Activated CD4-positive, alpha-beta T cell treated with anti-CD3 and anti-CD28 coated beads, Interleukin-2, amount 10 ng/mL, durations not matched to agents 7 days and 5 days (primary cell): Measurements from ENCODE around the gene TDG. TPM values are rescaled to one million over a fixed set of nuclear protein-coding genes. Genes with fewer than 3 reads are reported as not detected.

Experiments used
- CTCF ChIA-PET: fragments of 350-600 bp; sonication (Branson Sonifier 250); formaldehyde crosslinking; loops from one replicate; lab custom pipeline; 2021; ENCODE audit warnings: antibody characterized with exemption; lab: Charles Lee
- POLR2A ChIA-PET: fragments of 350-600 bp; sonication (Branson Sonifier 250); formaldehyde crosslinking; loops from one replicate; lab custom pipeline; 2021; ENCODE audit warnings: antibody characterized with exemption; lab: Charles Lee
- DNase-seq: peaks from one replicate; pipeline ENCODE4 v3.0.0-alpha.2; 2020
- H3K27ac Mint-ChIP-seq: one replicate; pipeline ENCODE4 v1.8.0; 2021; ENCODE audit warnings: mild to moderate bottlenecking, moderate library complexity, mixed read lengths
- H3K27me3 Mint-ChIP-seq: one replicate; pipeline ENCODE4 v1.8.0; 2021; ENCODE audit warnings: mixed read lengths
- H3K36me3 Mint-ChIP-seq: one replicate; pipeline ENCODE4 v1.8.0; 2021; ENCODE audit warnings: low read depth, mixed read lengths
- H3K4me1 Mint-ChIP-seq: one replicate; pipeline ENCODE4 v1.8.0; 2021; ENCODE audit warnings: mixed read lengths
- H3K4me3 Mint-ChIP-seq: one replicate; pipeline ENCODE4 v1.8.0; 2021; ENCODE audit warnings: mild to moderate bottlenecking, moderate library complexity, mixed read lengths
- H3K9me3 Mint-ChIP-seq: one replicate; pipeline ENCODE4 v1.8.0; 2021; ENCODE audit warnings: mixed read lengths
- total RNA-seq, 2 experiments: library from RNA; stranded (reverse); gene quantifications; one replicate each; pipeline ENCODE4 v1.2.3, GENCODE V29; 2021

Gene TDG
- total RNA-seq, 2 experiments from 2014 or later, result 33.2 to 35.0 TPM

DNA sequence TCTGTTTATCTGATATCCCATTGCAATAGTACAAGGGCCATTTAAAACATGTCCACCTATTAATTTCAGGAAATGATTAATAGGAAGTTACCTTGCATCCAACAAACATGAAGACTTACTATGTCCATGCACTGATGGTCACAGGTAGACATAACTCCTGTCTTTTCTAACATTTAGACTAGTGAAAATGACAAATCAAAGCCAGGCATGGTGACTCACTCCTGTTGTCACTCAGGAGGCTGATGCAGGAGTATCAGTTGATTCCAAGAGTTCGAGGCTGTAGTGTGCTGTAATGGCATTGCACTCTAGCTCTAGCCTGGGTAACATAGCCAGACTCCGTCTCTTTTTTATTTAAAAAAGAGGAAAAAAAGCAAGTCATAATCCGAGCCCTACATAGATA lies 20.7 kb upstream of the TDG start:
- H3K9me3 Mint-ChIP-seq, result no peaks in the 10 kb centered on the region
- DNase-seq, result no peak
- peaks cover 53% of the 10 kb centered on the region for H3K4me1 Mint-ChIP-seq
- no peaks in the 10 kb centered on the region for H3K27me3 Mint-ChIP-seq
- peaks cover 87% of the 10 kb centered on the region for H3K36me3 Mint-ChIP-seq
- POLR2A ChIA-PET, result no interaction called here
- H3K27ac Mint-ChIP-seq, result no peak overlapping the region
- H3K4me3 Mint-ChIP-seq, result no peak overlapping the region
- CTCF ChIA-PET, result interaction anchor here (1.8 kb wide), 1 partner anchor 10 kb away, joined by 5 read pairs; no protein-coding TSS in a partner anchor

DNA sequence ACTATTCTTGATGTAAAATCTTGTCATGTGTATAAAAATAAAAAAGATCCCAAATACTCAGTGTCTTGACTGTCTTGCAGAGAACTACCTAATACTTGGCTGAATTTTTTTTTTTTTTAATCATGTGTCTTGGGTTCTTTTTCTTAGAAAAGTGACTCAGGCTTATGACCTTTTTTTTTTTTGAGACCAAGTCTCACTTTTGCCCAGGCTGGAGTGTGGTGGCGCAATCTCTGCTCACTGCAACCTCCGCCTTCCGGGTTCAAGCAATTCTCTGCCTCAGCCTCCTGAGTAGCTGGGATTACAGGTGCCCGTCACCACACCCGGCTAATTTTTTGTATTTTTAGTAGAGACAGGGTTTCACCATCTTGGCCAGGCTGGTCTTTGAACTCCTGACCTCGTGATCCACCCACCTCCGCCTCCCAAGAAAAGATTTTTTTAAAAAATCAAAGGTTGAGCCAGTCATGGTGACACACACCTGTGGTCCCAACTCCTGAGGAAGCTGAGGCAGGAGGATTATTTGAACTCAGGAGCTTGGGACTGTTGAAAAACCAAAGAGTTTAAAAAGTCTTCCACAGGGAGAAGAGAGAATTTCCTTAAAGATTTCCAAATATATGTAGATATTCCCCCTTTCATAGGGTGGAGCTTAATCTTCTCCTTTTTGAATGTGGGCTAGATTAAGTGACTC lies 17.7 kb upstream of the TDG start:
- Mint-ChIP-seq H3K9me3 (no peaks in the 10 kb centered on the region), H3K36me3 (peaks cover 85% of the 10 kb centered on the region), H3K27ac (no peak overlapping the region), H3K4me3 (no peak overlapping the region), H3K4me1 (peaks cover 52% of the 10 kb centered on the region), H3K27me3 (no peaks in the 10 kb centered on the region)
- CTCF ChIA-PET, result interaction anchor here (1.1 to 1.7 kb wide), 2 partner anchors 12 kb away, joined by 5 to 7 read pairs; no protein-coding TSS in a partner anchor
- POLR2A ChIA-PET, result no interaction called here
- no peak for DNase-seq

DNA sequence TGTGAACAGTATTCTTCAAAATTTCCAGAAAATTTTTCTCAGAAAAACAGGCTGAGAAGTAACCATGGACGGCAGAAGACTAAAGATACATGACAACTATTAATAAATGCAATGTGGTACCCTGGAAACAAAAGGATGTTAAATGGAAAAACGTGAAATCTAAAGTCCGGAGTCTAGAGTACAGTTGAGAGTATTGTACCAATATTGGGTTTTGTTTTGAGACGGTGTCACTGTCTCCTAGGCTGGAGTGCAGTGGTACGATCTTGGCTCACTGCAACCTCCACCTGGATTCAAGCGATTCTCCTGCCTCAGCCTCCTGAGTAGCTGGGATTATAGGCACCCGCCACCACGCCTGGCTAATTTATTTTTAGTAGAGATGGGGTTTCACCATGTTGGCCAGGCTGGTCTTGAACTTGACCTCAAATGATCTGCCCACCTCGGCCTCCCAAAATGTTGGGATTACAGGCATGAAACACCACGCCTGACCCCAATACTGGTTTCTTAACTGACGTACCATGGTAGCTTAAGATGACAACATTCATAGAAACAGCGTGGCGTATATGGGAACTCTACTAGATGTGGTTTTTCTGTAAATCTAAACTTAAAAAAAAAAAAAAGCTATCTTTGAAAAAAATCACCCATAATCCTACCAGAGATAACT lies 16.8 kb upstream of the TDG start:
- Mint-ChIP-seq H3K9me3 (no peaks in the 10 kb centered on the region), H3K4me3 (no peak overlapping the region), H3K27ac (peak overlapping the region; percentile 57), H3K27me3 (no peaks in the 10 kb centered on the region), H3K4me1 (peaks cover 50% of the 10 kb centered on the region), H3K36me3 (peaks cover 84% of the 10 kb centered on the region)
- DNase-seq, result no peak
- CTCF ChIA-PET, result interaction anchor here (1.1 to 1.7 kb wide), 2 partner anchors 11 to 13 kb away, joined by 5 to 7 read pairs; no protein-coding TSS in a partner anchor
- POLR2A ChIA-PET, result interaction anchor here (0.9 kb wide), 1 partner anchor 14 kb away, joined by 4 read pairs; no protein-coding TSS in a partner anchor

DNA sequence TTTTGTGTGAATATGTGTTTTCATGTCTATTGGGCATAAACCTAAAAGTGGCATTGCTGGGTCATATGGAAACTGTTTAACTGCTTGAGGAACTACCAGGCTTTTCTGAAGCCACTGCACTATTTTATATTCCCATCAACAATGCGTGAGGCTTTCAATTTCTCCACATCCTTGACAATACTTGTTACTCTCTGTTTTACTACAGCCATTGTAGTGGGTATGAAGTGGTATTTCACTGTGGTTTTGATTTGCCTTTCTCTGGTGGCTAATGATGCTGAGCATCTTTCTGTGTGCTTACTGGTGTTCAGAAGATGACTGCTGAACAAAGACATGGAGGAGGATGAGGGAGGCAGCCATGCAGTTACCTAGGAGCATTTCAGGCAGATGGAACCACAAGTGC lies 13.2 kb upstream of the TDG start:
- H3K9me3 Mint-ChIP-seq, result no peaks in the 10 kb centered on the region
- H3K27me3 Mint-ChIP-seq, result no peaks in the 10 kb centered on the region
- peaks cover 57% of the 10 kb centered on the region for H3K4me1 Mint-ChIP-seq
- H3K27ac Mint-ChIP-seq, result no peak overlapping the region
- DNase-seq, result no peak
- peaks cover 62% of the 10 kb centered on the region for H3K36me3 Mint-ChIP-seq
- no peak overlapping the region for H3K4me3 Mint-ChIP-seq
- ChIA-PET POLR2A (no interaction called here), CTCF (interaction anchor here (0.6 to 5.0 kb wide), 3 partner anchors 13 to 73 kb away, joined by 3 to 25 read pairs (median 3); partner anchors contain the start of gene TDG)

DNA sequence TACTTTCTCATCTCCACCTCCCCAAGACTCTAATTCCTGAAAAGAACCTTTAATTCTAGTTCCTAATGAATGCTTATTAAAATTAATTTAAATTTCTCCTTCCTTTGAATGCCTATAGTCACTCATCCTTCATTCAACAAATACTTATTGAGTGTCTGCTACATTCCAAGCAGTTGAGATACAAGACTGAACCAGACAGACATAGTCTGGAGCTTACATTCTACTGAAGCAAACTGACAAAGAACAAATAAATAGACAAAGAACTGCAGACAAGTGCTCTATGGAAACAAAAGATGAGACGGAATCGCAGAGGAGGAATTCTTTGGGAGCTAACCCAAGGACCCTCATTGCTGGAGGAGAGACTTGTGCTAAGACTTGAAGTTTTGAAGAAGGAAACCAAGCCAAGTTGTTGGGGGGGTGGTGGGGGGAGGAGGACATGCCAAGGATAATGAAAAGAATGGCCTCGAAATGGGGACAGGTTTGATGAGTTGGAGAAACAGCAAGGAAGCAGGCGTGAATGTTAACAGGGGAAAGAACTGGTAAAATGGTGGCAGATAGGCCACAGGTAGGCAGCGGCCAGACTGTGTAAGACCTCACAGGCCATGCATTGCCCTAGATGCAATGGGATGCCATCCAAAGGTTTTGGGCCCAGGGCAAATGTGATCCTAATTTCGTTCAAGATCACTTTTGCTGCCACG lies 9.7 kb upstream of the TDG start:
- ChIA-PET POLR2A (interaction anchor here (1.4 kb wide), 1 partner anchor 10 kb away, joined by 7 read pairs; the partner anchor contains the start of gene TDG), CTCF (interaction anchor here (0.8 to 5.0 kb wide), 7 partner anchors 9 to 54 kb away, joined by 3 to 25 read pairs (median 5); partner anchors contain the start of gene TDG)
- peaks cover 28% of the 10 kb centered on the region for H3K36me3 Mint-ChIP-seq
- DNase-seq, result no peak
- peak overlapping the region; percentile 97 for H3K4me3 Mint-ChIP-seq
- H3K27ac Mint-ChIP-seq, result peak overlapping the region; percentile 98
- H3K27me3 Mint-ChIP-seq, result no peaks in the 10 kb centered on the region
- H3K4me1 Mint-ChIP-seq, result peaks cover 42% of the 10 kb centered on the region
- H3K9me3 Mint-ChIP-seq, result no peaks in the 10 kb centered on the region

DNA sequence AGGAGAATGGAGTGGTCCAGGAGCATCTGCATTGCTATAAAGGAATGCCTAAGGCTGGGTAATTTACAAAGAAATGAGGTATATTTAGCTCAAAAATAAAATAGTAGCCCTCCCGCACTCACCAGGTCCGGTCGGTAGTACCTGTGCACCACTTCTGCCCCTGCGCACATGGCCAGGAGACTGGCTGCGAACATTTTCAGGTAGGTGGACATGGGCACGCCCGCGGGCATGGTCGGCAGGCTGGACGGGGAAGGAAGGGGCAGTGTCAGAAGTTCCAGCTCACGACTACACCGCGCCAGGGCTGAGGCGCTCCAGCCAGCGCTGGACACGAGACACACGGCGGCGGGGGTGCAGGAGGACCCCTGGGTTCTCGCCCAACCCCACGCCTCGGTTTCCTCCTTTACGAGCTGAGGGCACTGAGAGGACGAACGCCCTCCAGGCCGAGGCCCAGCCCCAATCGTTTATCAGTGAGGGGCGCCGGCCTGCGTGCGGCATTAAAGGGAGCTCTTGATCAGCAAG lies 9.1 kb upstream of the TDG start:
- Mint-ChIP-seq H3K36me3 (peaks cover 26% of the 10 kb centered on the region), H3K9me3 (no peaks in the 10 kb centered on the region), H3K27ac (peak overlapping the region; percentile 98), H3K4me1 (peaks cover 40% of the 10 kb centered on the region), H3K4me3 (peak overlapping the region; percentile 97), H3K27me3 (no peaks in the 10 kb centered on the region)
- CTCF ChIA-PET, result interaction anchor here (0.6 to 5.0 kb wide), 8 partner anchors 9 to 108 kb away, joined by 3 to 25 read pairs (median 4); partner anchors contain the start of genes HCFC2 and TDG
- POLR2A ChIA-PET, result interaction anchor here (1.4 kb wide), 1 partner anchor 9 kb away, joined by 7 read pairs; the partner anchor contains the start of gene TDG
- no peak for DNase-seq

DNA sequence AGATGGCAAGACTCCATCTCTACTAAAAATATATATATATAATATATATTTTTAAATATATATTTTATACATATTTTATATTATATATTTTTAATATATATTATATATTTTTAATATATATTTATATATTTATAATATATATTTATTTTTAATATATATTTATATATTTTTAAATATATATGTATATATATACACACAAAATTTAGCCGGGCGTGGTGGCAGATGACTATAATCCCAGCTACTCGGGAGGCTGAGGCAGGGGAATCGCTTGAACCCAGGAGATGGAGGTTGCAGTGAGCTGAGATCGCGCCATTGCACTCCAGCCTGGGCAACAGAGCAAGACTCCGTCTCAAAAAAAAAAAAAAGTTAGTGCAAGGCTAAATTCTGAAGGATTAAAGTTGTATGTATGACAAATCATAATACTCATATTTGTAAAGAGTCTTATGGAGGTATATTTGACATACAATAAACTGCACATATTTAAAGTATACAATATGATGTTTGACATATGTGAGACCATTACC lies 7.7 kb upstream of the TDG start:
- Mint-ChIP-seq H3K27ac (peak overlapping the region; percentile 98), H3K9me3 (no peaks in the 10 kb centered on the region), H3K4me3 (peak overlapping the region; percentile 97), H3K4me1 (peaks cover 28% of the 10 kb centered on the region), H3K36me3 (peaks cover 15% of the 10 kb centered on the region), H3K27me3 (no peaks in the 10 kb centered on the region)
- POLR2A ChIA-PET, result no interaction called here
- DNase-seq, result no peak
- CTCF ChIA-PET, result no interaction called here

DNA sequence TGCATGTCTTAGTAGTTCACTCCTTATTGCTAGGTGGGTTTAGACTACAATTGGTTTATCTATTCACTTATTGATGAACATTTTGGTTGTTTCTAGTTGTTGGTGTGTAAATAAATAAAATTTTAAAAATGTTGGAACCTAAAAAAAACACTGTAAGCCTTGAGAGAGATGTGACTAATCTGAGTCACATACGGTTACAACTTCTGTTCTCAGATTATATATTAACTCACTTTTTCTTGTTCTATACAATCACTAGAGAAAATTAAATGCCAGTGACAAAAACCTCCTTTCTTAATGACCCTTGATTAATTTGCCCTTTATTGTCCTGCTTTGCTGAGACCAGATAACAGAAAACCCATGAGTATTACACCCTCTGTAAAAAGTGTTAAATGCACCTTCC lies 7.1 kb upstream of the TDG start:
- POLR2A ChIA-PET, result interaction anchor here (0.7 kb wide), 1 partner anchor 767 kb away, joined by 3 read pairs; no protein-coding TSS in a partner anchor
- no peak for DNase-seq
- no peaks in the 10 kb centered on the region for H3K9me3 Mint-ChIP-seq
- H3K27me3 Mint-ChIP-seq, result no peaks in the 10 kb centered on the region
- H3K27ac Mint-ChIP-seq, result no peak overlapping the region
- no peak overlapping the region for H3K4me3 Mint-ChIP-seq
- H3K4me1 Mint-ChIP-seq, result peaks cover 29% of the 10 kb centered on the region
- CTCF ChIA-PET, result interaction anchor here (0.8 kb wide), 1 partner anchor 29 kb away, joined by 3 read pairs; the partner anchor contains the start of gene HSP90B1
- H3K36me3 Mint-ChIP-seq, result peaks cover 11% of the 10 kb centered on the region

DNA sequence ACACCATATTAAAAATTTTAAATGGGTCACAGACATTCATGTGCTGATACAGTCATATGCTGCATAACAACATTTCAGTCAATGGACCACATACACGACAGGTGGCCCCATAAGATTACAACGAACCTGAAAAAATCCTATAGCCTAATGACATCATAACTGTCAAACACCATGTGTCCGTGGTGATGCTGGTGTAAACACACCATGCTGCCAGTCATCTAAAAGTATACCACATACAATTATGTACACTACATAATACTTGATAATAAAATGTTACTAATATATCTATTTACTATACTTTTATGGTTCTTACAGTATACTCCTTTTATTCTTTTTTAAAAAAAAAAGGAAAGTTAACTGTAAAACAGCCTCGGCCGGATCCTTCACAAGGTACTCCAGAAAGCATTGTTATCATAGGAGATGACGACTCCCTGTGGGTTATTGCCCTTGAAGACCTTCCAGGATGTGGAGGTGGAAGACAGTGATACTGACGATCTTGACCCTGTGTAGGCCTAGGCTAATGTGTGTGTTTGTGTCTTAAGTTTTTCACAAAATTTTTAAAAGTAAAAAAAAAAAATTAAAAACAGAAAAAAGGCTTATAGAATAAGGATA lies 5.0 kb upstream of the TDG start:
- POLR2A ChIA-PET, result no interaction called here
- peaks cover 2% of the 10 kb centered on the region for H3K36me3 Mint-ChIP-seq
- H3K27ac Mint-ChIP-seq, result no peak overlapping the region
- no peaks in the 10 kb centered on the region for H3K9me3 Mint-ChIP-seq
- H3K27me3 Mint-ChIP-seq, result no peaks in the 10 kb centered on the region
- peaks cover 24% of the 10 kb centered on the region for H3K4me1 Mint-ChIP-seq
- H3K4me3 Mint-ChIP-seq, result no peak overlapping the region
- CTCF ChIA-PET, result interaction anchor here (1.8 kb wide), 1 partner anchor 12 kb away, joined by 7 read pairs; no protein-coding TSS in a partner anchor
- no peak for DNase-seq

DNA sequence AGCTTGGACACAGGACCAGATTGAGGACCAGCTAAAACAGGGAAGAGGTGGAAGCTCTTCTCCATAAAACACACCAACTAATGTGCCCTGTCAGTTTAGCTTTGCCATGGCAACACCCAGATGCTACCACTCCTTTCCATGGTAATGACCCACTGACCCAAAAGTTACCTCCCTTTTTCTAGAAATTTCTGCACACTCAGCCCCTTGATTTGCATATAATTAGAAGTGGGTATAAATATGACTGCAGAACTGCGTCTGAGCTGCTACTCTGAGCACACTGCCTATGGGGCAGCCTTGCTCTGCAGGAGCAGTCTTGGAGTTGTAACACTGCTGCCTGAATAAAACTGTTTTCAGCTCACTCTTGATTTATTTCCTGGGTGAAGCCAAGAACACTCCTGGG lies 3.2 kb upstream of the TDG start:
- no peaks in the 10 kb centered on the region for H3K27me3 Mint-ChIP-seq

DNA sequence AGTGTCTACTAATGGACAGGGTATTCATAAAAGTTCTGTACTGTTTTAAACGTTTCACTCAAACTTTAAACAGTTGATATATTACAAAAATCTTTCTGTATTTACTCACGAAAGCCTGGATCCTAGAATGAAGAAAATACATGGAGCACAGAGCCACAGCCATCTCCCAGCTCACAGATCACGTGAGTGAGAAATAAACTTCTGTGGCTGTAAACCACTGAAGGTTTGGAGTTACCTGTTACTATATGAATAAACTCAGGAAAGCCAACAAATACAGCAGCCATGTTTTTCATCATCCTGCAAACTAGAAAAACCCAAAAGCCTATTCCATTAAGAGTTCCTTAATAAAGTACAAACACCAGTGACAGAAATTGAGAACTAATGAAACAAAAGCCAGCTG lies 867 bp upstream of the TDG start:
- peak overlapping the region; percentile 92 for H3K4me3 Mint-ChIP-seq
- DNase-seq, result no peak
- ChIA-PET POLR2A (interaction anchor here (0.7 to 2.0 kb wide), 2 partner anchors 173 to 401 kb away, joined by 3 to 6 read pairs; partner anchors contain the start of gene NFYB), CTCF (interaction anchor here (1.6 to 3.5 kb wide), 5 partner anchors 10 to 35 kb away, joined by 3 to 25 read pairs (median 4); partner anchors contain the start of gene HSP90B1)
- H3K27ac Mint-ChIP-seq, result peak overlapping the region; percentile 98
- H3K36me3 Mint-ChIP-seq, result peaks cover 15% of the 10 kb centered on the region
- peaks cover 44% of the 10 kb centered on the region for H3K4me1 Mint-ChIP-seq
- H3K27me3 Mint-ChIP-seq, result no peaks in the 10 kb centered on the region
- H3K9me3 Mint-ChIP-seq, result no peaks in the 10 kb centered on the region

More for the DNA sequence above, 3.2 kb upstream of the TDG start:
- peaks cover 4% of the 10 kb centered on the region for H3K36me3 Mint-ChIP-seq
- H3K27ac Mint-ChIP-seq, result no peak overlapping the region
- ChIA-PET CTCF (interaction anchor here (0.5 to 1.6 kb wide), 4 partner anchors 11 to 33 kb away, joined by 3 to 8 read pairs (median 4); partner anchors contain the start of gene HSP90B1), POLR2A (no interaction called here)
- no peak for DNase-seq
- H3K4me1 Mint-ChIP-seq, result peaks cover 29% of the 10 kb centered on the region
- no peak overlapping the region for H3K4me3 Mint-ChIP-seq
- H3K9me3 Mint-ChIP-seq, result no peaks in the 10 kb centered on the region
